ENCODE measurements around the gene ARF1.
A peak's percentile ranks its signal among the peaks of the same experiment; 100 is the strongest.

Gene ARF1

GRCh38 chr1:228058172-228058948, 24.1 kb upstream of the ARF1 start:
- Histone ChIP-seq H3K4me1 (ENCODE audit: low read depth, poor library complexity, severe bottlenecking) (no peaks in the 10 kb centered on the region), H3K27me3 (ENCODE audit: insufficient read depth, low read depth) (no peaks in the 10 kb centered on the region; the same call in 1 of the 2 replicates), H4K20me1 (ENCODE audit: insufficient read depth) (no peaks in the 10 kb centered on the region), H3K4me2 (no peak overlapping the region), H2AFZ (ENCODE audit: low read depth) (no peak overlapping the region), H3K27ac (no peak overlapping the region), H3K79me2 (ENCODE audit: insufficient read depth, low read depth) (no peaks in the 10 kb centered on the region), H3K9ac (no peak overlapping the region), H3K36me3 (ENCODE audit: insufficient read depth) (no peaks in the 10 kb centered on the region), H3K4me3 (IDR thresholded peaks at IDR 0.05; ENCODE audit: insufficient read depth, low read depth, low read length) (no peak overlapping the region)
- TF ChIP-seq CTCF (conservative IDR thresholded peaks at IDR 0.05; ENCODE audit: low read depth, low read length): no peak

GRCh38 chr1:228058949-228059633, 23.4 kb upstream of the ARF1 start:
- no peaks in the 10 kb centered on the region for H3K79me2 ChIP-seq (ENCODE audit: insufficient read depth, low read depth)
- no peak overlapping the region for H3K27ac ChIP-seq
- no peaks in the 10 kb centered on the region for H4K20me1 ChIP-seq (ENCODE audit: insufficient read depth)
- peak overlapping the region; percentile 98 for H2AFZ ChIP-seq (ENCODE audit: low read depth)
- H3K4me3 ChIP-seq (IDR thresholded peaks at IDR 0.05; ENCODE audit: insufficient read depth, low read depth, low read length): peak overlapping the region; percentile 76
- no peaks in the 10 kb centered on the region for H3K4me1 ChIP-seq (ENCODE audit: low read depth, poor library complexity, severe bottlenecking)
- no peaks in the 10 kb centered on the region for H3K36me3 ChIP-seq (ENCODE audit: insufficient read depth)
- H3K9ac ChIP-seq: no peak overlapping the region
- no peaks in the 10 kb centered on the region; the same call in 1 of the 2 replicates for H3K27me3 ChIP-seq (ENCODE audit: insufficient read depth, low read depth)
- no peak for TF ChIP-seq CTCF (conservative IDR thresholded peaks at IDR 0.05; ENCODE audit: low read depth, low read length)
- peak overlapping the region; percentile 77; the same call in 1 of the 2 replicates for H3K4me2 ChIP-seq

GRCh38 chr1:228059634-228060457, 22.7 kb upstream of the ARF1 start:
- peak overlapping the region; percentile 98 for H2AFZ ChIP-seq (ENCODE audit: low read depth)
- H3K27ac ChIP-seq: no peak overlapping the region
- peak overlapping the region; percentile 76 for H3K4me3 ChIP-seq (IDR thresholded peaks at IDR 0.05; ENCODE audit: insufficient read depth, low read depth, low read length)
- H3K79me2 ChIP-seq (ENCODE audit: insufficient read depth, low read depth): no peaks in the 10 kb centered on the region
- H3K27me3 ChIP-seq (ENCODE audit: insufficient read depth, low read depth): no peaks in the 10 kb centered on the region; the same call in 1 of the 2 replicates
- H3K4me2 ChIP-seq: peak overlapping the region; percentile 77
- TF ChIP-seq CTCF (conservative IDR thresholded peaks at IDR 0.05; ENCODE audit: low read depth, low read length): no peak
- H3K36me3 ChIP-seq (ENCODE audit: insufficient read depth): no peaks in the 10 kb centered on the region
- H4K20me1 ChIP-seq (ENCODE audit: insufficient read depth): no peaks in the 10 kb centered on the region
- H3K9ac ChIP-seq: no peak overlapping the region; the same call in 1 of the 2 replicates
- no peaks in the 10 kb centered on the region for H3K4me1 ChIP-seq (ENCODE audit: low read depth, poor library complexity, severe bottlenecking)

- Histone ChIP-seq H2AFZ (ENCODE audit: low read depth) (peak overlapping the region; percentile 98), H3K36me3 (ENCODE audit: insufficient read depth) (no peaks in the 10 kb centered on the region), H3K27me3 (ENCODE audit: insufficient read depth, low read depth) (no peaks in the 10 kb centered on the region; the same call in 1 of the 2 replicates), H4K20me1 (ENCODE audit: insufficient read depth) (no peaks in the 10 kb centered on the region), H3K27ac (no peak overlapping the region), H3K4me3 (IDR thresholded peaks at IDR 0.05; ENCODE audit: insufficient read depth, low read depth, low read length) (peak overlapping the region; percentile 76), H3K4me2 (peak overlapping the region; percentile 77), H3K79me2 (ENCODE audit: insufficient read depth, low read depth) (no peaks in the 10 kb centered on the region), H3K9ac (no peak overlapping the region; the same call in 1 of the 2 replicates), H3K4me1 (ENCODE audit: low read depth, poor library complexity, severe bottlenecking) (no peaks in the 10 kb centered on the region)
- TF ChIP-seq CTCF (conservative IDR thresholded peaks at IDR 0.05; ENCODE audit: low read depth, low read length): no peak
These were observed 21.9 kb upstream of the ARF1 start for GRCh38 chr1:228060458-228061190.
